NOMO-1 treated with dmso at 0.1 percent for 144 hours (cell line): ENCODE results near the gene MAGOHB.

Experiments used
- DNase-seq: peaks from one replicate; lab custom pipeline; 2025; ENCODE audit not compliant: unreplicated experiment; lab: John Stamatoyannopoulos, UW

MAGOHB gene

DNA sequence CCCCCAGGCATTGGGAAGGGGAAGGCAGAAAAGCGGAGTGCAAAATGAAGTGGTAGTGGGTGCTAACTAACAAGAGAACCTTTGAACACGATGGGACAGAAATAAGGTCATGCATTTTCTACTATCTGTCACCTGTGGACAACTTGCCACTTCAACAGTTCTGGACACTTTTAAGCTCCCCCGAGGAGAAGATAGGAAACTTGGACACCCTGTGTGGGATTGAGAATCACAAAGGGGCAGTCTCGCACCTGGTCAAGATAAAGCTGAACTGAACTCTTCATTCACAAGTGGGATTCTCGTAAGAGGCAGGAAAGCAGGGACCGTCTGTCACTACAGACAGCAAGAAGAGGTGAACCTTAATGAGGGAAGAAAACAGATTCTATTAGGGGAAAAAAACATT is 56.1 kb downstream of the MAGOHB start:
- no peak for DNase-seq

DNA sequence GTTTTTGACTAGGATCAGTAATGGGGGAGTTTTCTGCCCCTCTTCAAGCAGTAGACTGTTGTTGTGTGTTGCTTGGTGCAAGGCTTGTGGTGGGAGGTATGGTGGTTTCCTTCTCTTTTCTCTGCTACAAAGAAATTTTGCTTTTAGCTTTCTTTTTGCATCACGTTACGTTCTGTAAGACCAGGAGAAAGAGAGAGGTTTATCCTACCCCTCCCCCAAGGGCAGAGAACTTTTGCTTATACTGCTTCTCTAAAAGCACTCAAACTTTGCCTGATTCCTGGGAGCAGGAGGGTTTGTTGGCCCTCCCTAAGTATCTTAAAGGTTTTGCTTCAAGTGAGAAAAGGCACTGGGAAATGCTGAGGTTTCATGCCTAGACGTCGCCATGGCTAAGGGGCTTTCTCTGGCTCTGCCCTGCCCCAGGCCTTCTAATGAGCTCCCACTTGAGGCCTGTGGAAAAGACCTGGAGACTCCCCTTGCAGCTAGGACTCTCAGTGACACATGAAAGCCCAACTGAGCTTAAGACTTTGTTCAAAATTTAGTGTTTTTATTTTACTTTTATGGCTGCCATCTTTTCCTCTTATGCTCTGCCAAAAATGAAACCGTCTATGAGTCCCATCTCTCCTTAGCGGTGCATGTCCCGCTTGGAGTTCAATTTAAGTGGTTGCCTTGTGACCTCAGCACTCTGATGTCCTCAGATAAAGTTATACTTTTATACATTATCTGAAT is 58.5 kb downstream of the MAGOHB start:
- DNase-seq = no peak

DNA sequence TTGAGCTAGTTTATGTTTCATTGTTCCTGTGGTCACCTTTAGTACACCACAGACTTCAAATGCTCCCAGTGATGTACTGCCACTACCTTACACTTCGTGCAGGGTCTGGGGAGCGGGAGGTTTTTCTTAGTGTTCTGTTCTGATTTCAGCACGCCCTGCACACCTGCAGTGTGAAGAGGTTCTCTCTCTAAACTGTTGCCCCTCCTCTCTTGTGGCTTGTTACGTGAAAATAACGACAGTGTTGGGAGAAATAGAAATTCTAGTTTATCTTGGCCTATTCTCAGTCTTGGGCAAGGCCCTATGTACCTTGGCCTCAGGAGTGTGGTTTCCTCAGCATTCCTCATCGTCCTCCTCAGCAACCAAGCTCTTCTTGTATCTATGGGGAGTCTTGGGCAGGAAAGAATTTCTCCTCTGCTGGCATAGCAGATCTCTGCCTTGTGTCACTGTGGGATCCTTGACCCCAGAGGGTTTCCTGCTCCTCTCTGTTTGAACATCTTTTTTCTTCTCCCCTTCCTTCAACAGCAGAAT is 59.1 kb downstream of the MAGOHB start:
- DNase-seq = no peak
